Fibroblast of peridontal ligament (primary cell): Measurements from ENCODE around the gene MYO1D.

Experiments used
- DNase-seq: peaks from one replicate; pipeline ENCODE4 v3.0.0-alpha.2; 2010; ENCODE audit errors: extremely low read depth

The MYO1D gene

GRCh38 chr17:32488177-32488542 is 388.8 kb downstream of the MYO1D start:
- DNase-seq: no peak

GRCh38 chr17:32487473-32488176 is 389.3 kb downstream of the MYO1D start:
- peak; percentile 8 for DNase-seq

GRCh38 chr17:32486701-32487472 is 390.0 kb downstream of the MYO1D start, which contains the start of gene CDK5R1:
Gene CDK5R1, plus strand, starts transcription at chr17:32486993. Its CDS starts 628 bp downstream, at chr17:32487621.
- peak; percentile 13 for DNase-seq

- peak; percentile 48 for DNase-seq
These were observed 390.7 kb downstream of the MYO1D start for GRCh38 chr17:32486111-32486700.

GRCh38 chr17:32485261-32486110 is 391.4 kb downstream of the MYO1D start:
- peak; percentile 8 for DNase-seq

- no peak for DNase-seq
These were observed 392.3 kb downstream of the MYO1D start for GRCh38 chr17:32484628-32485027.

- DNase-seq: no peak
These were observed 392.9 kb downstream of the MYO1D start for GRCh38 chr17:32484041-32484461.

GRCh38 chr17:32483451-32484019 is 393.4 kb downstream of the MYO1D start:
- peak; percentile 82 for DNase-seq

GRCh38 chr17:32482568-32483320 is 394.2 kb downstream of the MYO1D start:
- DNase-seq: no peak

GRCh38 chr17:32481193-32481592 is 395.7 kb downstream of the MYO1D start:
- no peak for DNase-seq

- DNase-seq: no peak
These were observed 397.8 kb downstream of the MYO1D start for GRCh38 chr17:32479074-32479617.

- DNase-seq: no peak
These were observed 399.7 kb downstream of the MYO1D start for GRCh38 chr17:32477220-32477619.

- DNase-seq: no peak
These were observed 401.7 kb downstream of the MYO1D start for GRCh38 chr17:32475258-32475657.

GRCh38 chr17:32471652-32472051 is 405.3 kb downstream of the MYO1D start:
- no peak for DNase-seq

GRCh38 chr17:32470405-32471167 is 406.3 kb downstream of the MYO1D start:
- DNase-seq: no peak

GRCh38 chr17:32467949-32468348 is 409.0 kb downstream of the MYO1D start:
- no peak for DNase-seq

GRCh38 chr17:32464374-32464773 is 412.6 kb downstream of the MYO1D start:
- no peak for DNase-seq

- no peak for DNase-seq
These were observed 413.6 kb downstream of the MYO1D start for GRCh38 chr17:32463304-32463703.

- peak; percentile 59 for DNase-seq
These were observed 414.9 kb downstream of the MYO1D start for GRCh38 chr17:32461853-32462617.
